GM19099 (cell line): ENCODE data around the gene NSD2.

Source experiments
- POLR2A ChIP-seq: IDR thresholded peaks from 3 replicates; pipeline ENCODE4 v1.6.1; 2011; ENCODE audit warnings: low read depth; ENCODE audit not compliant: insufficient read length; ENCODE audit errors: extremely low read depth

Gene NSD2

DNA sequence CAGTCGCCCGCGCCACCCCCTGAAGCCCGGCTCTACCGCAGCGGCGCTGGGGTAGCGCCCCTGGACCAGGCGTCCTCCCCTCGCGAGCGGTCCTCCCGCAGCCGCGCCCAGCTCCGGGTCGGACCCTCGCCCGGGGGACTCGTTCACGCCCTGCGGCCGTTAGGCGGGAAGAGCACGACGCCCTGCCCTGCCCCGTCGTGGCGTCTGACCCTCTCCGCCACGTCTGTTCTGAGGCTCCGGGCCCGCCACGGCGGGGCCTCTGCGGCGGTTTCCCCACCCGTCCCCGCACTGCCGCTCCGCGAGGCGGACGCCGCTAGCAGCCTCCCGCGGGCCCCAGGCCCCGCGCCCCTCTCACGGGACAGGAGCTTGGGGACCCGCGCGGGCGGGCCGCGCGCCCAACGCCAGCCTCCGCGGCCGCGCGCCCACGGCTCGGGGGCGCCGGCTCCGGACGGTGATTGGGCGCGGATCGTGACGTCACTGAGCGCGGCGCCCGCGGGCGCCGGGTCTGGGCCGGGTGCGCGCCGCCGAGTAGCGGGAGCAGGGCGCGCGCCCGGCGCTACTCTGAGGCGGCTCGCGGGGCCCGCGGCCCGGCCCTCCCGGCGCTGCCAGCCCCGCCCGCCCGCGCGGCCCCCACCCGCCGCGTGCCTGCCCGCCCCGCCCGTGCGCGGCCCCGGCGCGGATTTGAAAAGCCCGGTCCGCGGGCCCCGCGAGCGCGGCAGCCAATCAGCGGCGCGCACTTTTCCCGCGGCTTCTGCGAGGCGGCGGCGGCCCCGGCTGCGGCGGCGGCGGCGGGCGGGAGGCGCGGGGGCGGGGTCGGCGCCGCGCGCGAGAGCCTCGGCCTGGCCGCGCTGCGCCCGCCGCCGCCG is at the start of gene NSD2:
TSS of gene NSD2 (plus strand) at position 816 of the 866 bp plus-strand sequence. CDS start 29,262 bp downstream, outside the sequence.
- peak; percentile 85 for TF ChIP-seq POLR2A

- TF ChIP-seq POLR2A: no peak
Observed at GRCh38 chr4:1821679-1822567, 49.3 kb upstream of the NSD2 start.

DNA sequence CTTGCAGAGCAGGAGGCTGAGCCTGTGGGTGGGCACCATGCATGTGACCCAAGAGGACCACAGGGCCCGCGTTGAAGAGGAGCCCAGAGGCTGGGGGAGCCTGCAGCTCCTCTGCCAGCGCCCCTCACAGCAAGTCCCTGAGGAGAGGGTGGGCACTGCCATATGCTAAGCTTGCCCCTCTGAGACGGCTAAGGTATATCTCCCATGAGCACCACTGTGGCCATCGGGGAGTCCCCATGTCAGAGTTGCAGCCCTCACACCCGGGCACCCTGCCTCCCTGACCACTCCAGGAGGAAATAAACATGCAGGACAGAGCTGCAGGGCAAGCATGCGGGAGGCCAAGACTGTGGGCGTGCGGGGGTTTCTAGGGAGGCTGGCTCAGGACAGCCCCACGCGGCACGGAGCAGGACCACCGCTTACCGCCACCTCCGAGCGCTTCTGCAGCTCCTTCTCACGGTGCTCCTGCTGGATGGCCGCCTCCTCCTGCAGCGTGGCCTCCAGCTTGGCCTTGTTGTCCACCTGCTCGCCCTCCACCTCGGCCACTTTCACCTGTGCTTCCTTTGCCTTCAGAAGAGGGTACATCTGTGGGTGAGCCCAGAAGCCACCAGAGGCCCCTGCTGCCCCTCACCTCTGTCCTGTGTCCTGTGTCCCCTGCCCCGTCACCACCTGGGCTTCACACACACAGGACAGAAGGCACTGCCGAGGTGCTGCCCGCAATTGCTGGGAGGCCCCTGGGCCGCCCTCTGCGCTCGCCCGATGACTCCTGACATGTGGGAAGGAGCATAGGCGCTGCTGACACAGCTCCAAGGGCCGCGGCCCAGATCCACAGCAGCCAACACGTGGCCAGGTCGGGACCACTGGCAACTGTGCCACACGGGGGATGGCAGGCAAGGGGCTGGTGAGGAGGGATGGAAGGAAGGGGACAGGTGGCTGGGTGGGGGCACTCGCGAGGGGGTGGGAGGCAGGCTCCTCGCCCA is 48.3 kb upstream of the NSD2 start:
- TF ChIP-seq POLR2A: no peak

DNA sequence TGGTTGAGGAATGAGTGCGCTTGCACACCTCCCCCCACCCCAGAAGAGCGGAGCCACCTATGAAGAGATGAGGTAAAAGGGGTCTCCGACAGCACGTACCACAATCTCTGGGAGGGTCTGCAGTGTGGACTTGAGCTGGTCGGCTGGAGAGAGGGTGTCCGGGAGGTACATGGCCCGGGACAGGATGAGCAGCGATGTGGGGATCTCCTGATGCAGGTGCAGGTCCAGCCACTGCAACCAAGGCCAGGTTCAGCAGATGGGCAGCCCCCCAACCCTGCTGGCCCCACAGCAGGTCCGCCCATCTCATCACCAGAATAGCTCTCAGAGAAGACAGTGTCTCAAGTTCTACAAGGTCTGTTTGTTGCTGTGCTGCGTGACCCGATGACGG is 47.7 kb upstream of the NSD2 start:
- TF ChIP-seq POLR2A: no peak

GRCh38 chr4:1824746-1825145 is 46.4 kb upstream of the NSD2 start:
- TF ChIP-seq POLR2A: no peak

DNA sequence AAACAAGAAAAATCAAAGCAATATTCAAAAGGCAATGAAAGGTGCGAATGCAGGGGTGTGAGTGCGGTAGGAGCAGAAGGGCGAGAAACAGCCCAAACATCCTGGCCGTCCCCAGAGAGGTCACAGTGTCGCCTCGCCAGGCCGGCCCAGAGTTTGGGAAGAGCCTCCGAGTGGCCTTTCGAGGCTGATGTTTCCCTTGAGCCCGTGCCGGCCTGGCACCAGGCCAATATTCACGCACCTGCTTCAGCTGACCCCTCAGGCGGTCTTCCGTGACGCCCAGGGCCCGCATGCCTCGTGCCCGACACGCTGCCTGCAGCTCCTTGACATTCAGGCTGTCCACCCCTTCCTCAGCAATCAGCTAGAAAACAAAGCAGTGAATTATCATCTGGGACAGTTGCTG is 45.9 kb upstream of the NSD2 start:
- TF ChIP-seq POLR2A: no peak

GRCh38 chr4:1826531-1827350 is 44.5 kb upstream of the NSD2 start:
- no peak for TF ChIP-seq POLR2A

- no peak for TF ChIP-seq POLR2A
Observed at GRCh38 chr4:1830234-1830633, 41.0 kb upstream of the NSD2 start.

GRCh38 chr4:1830642-1831228 is 40.5 kb upstream of the NSD2 start:
- TF ChIP-seq POLR2A: no peak

DNA sequence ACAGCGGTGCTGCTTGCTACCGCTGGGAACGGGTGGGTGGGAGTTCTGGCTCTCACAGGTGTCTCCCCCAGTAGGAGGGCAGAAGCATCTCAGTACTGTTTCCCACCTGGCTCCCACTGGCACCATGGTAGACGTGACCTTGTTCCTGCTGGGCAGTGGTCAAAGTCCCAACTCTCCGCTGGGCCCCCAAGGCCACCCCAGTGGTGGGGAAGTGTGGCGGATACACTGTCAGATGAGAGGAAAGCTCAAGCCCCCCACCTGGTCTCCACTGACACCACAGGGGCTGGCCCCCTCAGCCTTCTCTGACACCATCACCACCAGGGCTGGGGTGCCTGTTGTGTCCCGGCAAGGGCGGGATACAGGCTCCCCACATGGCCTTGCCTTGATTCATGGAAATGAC is 39.9 kb upstream of the NSD2 start:
- TF ChIP-seq POLR2A: no peak

- TF ChIP-seq POLR2A: no peak
Observed at GRCh38 chr4:1832690-1833089, 38.5 kb upstream of the NSD2 start.

DNA sequence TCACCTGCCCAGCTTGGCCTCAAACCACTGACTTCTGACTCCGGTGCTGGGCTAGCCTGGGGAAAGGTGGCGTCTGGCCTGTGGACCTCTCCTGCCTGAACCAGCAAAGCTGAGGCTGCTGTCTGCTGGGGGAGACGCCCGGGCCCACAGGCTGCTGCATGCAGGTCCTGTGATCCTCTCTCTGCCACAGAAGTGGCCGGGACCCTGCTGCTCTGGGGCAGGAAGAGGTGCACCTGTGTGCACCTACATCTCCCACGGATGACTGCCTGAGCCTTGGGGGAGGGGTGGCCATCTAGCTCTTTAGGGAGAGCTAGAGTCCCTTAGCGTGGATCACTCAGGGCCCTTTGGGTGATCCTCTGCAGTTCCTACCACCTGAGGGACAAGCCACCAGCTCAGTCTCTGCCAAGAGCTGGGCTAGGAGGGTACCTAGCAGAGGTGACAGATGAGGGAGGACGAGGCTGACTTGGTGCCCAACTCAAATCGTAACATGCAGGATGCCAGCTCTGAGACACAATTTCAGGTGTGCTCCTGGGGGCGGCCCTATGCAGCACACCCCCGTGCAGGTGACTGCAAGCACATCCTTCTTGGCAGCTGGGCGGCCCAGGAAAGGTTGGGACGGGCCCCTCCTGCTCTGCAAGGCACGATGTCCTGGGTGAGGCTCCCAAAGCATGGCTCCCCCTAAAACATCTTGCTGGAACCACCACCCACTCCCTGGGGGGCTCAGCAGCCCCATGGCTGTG is 37.7 kb upstream of the NSD2 start:
- TF ChIP-seq POLR2A: no peak
